Measurements from ENCODE around the gene SPTBN5. TPM values are rescaled to one million over a fixed set of nuclear protein-coding genes. Genes with fewer than 3 reads are reported as not detected.

SPTBN5 gene
- total RNA-seq, 1 experiment from 2014 or later = 0.96 TPM

GRCh38 chr15:41919954-41920538 lies 26.2 kb upstream of the SPTBN5 start:
- H3K4me1 ChIP-seq (ENCODE audit: control insufficient read depth in 1 of 2, insufficient read depth in 2 of 2, low read length in 2 of 2) = peaks cover 11 to 26% of the 10 kb centered on the region in 2 experiments
- no peak overlapping the region for H3K4me3 ChIP-seq (replicated peaks in 1 of 2; ENCODE audit: low read depth in 1 of 2, low read length in 2 of 2)
- ChIA-PET RAD21 (ENCODE audit: low non-redundant PET in 1 of 2, low total read pairs in 2 of 2, uncharacterized antibody in 2 of 2, unreplicated experiment in 2 of 2) (no interaction called here), POLR2A (interaction anchor here (1.1 kb wide), 1 partner anchor 15 kb away, joined by 3 read pairs; no protein-coding TSS in a partner anchor), CTCF (no interaction called here)
- TF ChIP-seq TCF7L2 (IDR thresholded peaks at IDR 0.05; ENCODE audit: borderline replicate concordance, extremely low read depth, insufficient read depth, insufficient read length) (no peak), ATF3 (IDR thresholded peaks at IDR 0.05) (no peak), ELF1 (IDR thresholded peaks at IDR 0.05; ENCODE audit: borderline replicate concordance, low read depth) (no peak), EZH2phosphoT487 (IDR thresholded peaks at IDR 0.05; ENCODE audit: borderline replicate concordance) (no peak), YY1 (IDR thresholded peaks at IDR 0.05; ENCODE audit: extremely low read depth, insufficient replicate concordance, low read depth, low read length) (no peak), EGR1 (IDR thresholded peaks at IDR 0.05; ENCODE audit: low read depth) (no peak), CTCF (IDR thresholded peaks at IDR 0.05 in 2 of 3, conservative IDR thresholded peaks at IDR 0.05 in 1 of 3; ENCODE audit: borderline replicate concordance in 1 of 3, insufficient read depth in 1 of 3, low read depth in 2 of 3, low read length in 2 of 3) (no peak), EZH2 (IDR thresholded peaks at IDR 0.05) (no peak), CBX3 (IDR thresholded peaks at IDR 0.05; ENCODE audit: low read depth) (no peak)
- TF ChIP-seq, protein P1, sequence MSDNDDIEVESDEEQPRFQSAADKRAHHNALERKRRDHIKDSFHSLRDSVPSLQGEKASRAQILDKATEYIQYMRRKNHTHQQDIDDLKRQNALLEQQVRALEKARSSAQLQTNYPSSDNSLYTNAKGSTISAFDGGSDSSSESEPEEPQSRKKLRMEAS (IDR thresholded peaks at IDR 0.05) = no peak
- ATAC-seq = no peak
- H3K4me2 ChIP-seq (ENCODE audit: low read length) = no peak overlapping the region
- intact Hi-C loops (cut with micrococcal nuclease) = no loop called here
- H3K27ac ChIP-seq (ENCODE audit: low read depth, low read length) = no peak overlapping the region
- no peaks in the 10 kb centered on the region for H3K27me3 ChIP-seq (ENCODE audit: insufficient read depth, low read length)
- DNase-seq (ENCODE audit: low read depth, low spot score) = no peak
- no peak overlapping the region for H2AFZ ChIP-seq (ENCODE audit: low read depth, low read length, poor library complexity, severe bottlenecking)
- no peaks in the 10 kb centered on the region for H4K20me1 ChIP-seq (ENCODE audit: insufficient read depth)
- BruUV-seq (replicated peaks) = no TSS peak
- H3K9me2 ChIP-seq (ENCODE audit: insufficient read depth) = no peaks in the 10 kb centered on the region
- no peaks in the 10 kb centered on the region for H3K9me3 ChIP-seq (ENCODE audit: control insufficient read depth in 1 of 2, insufficient read depth in 1 of 2, low read depth in 1 of 2, low read length in 2 of 2)
- peaks cover 19% of the 10 kb centered on the region; the same call in 1 of the 2 replicates for H3K79me2 ChIP-seq (ENCODE audit: insufficient read depth, low read length)
- H3K36me3 ChIP-seq (ENCODE audit: control insufficient read depth in 1 of 2, insufficient read depth in 2 of 2, low read length in 2 of 2) = peaks cover 2 to 30% of the 10 kb centered on the region in 2 experiments; a peak in 1 of 4 replicates
- H3K9ac ChIP-seq (ENCODE audit: low read length) = no peak overlapping the region

All from HCT116 (cell line).